BE2C (cell line): ENCODE measurements around the gene FANCC.
"Not testable (repeated sequence)": the region's sequence is repeated elsewhere in the genome, so short reads cannot be mapped to it uniquely, and the experiment has no call there.

Source experiments
- DNase-seq: peaks from one replicate; pipeline ENCODE4 v3.0.0-alpha.2; 2020
- H3K27me3 ChIP-seq: fragments of 250-450 bp; sonication (Bioruptor Pico); 2 replicates; pipeline ENCODE4 v1.5.1; 2020; ENCODE audit warnings: mild to moderate bottlenecking
- H3K36me3 ChIP-seq: fragments of 250-450 bp; sonication (Bioruptor Pico); 2 replicates; pipeline ENCODE4 v1.5.1; 2020; ENCODE audit warnings: mild to moderate bottlenecking
- H3K4me1 ChIP-seq: fragments of 250-450 bp; sonication (Bioruptor Pico); 2 replicates; pipeline ENCODE4 v1.5.1; 2020
- H3K4me3 ChIP-seq: 2 replicates; pipeline ENCODE4 v1.5.1; 2011; ENCODE audit warnings: low read depth, low read length
- H3K9me3 ChIP-seq: fragments of 250-450 bp; sonication (Bioruptor Pico); 2 replicates; pipeline ENCODE4 v1.5.1; 2020
- TF ChIP-seq, protein P1 (sequence below): IDR thresholded peaks from 2 replicates; pipeline ENCODE4 v1.5.1; 2012; ENCODE audit warnings: mild to moderate bottlenecking, low read depth, low read length

Gene FANCC

DNA sequence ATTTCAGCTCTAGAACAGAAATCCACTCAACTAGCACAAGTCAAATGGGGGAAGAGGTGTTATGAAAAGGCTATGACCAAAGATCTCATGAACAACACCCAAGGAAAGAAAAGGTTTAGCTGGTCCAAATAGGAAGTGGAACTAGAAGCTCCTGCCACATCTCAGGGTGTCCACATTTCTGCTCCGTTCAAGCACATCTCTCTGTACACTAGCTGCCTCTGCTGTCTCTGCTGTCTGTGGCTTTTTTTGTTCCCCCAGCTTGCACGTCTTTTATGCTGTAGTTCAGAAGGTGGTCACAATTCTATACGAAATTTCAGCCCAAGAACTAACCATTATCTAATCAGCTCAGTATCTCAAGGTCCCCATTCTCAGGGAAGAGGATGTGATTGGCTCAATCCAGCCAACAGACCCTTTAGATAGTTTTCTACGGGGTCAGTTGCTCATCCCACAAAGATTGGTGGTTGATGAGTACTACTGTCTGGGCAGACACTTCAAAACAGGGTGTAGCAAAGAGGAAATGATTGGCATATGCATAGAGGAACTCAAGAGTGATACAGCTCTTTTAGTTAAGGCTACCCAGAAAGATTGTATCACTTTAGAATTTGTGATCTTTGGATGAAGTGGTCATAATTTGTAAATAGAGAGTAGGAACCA, 44.0 kb downstream of the FANCC start:
- DNase-seq: no peak
- no peaks in the 10 kb centered on the region for H3K9me3 ChIP-seq
- H3K36me3 ChIP-seq: no peaks in the 10 kb centered on the region
- H3K27me3 ChIP-seq: no peaks in the 10 kb centered on the region
- H3K4me1 ChIP-seq: peaks cover 5% of the 10 kb centered on the region
- H3K4me3 ChIP-seq: no peak overlapping the region
- TF ChIP-seq, protein P1, sequence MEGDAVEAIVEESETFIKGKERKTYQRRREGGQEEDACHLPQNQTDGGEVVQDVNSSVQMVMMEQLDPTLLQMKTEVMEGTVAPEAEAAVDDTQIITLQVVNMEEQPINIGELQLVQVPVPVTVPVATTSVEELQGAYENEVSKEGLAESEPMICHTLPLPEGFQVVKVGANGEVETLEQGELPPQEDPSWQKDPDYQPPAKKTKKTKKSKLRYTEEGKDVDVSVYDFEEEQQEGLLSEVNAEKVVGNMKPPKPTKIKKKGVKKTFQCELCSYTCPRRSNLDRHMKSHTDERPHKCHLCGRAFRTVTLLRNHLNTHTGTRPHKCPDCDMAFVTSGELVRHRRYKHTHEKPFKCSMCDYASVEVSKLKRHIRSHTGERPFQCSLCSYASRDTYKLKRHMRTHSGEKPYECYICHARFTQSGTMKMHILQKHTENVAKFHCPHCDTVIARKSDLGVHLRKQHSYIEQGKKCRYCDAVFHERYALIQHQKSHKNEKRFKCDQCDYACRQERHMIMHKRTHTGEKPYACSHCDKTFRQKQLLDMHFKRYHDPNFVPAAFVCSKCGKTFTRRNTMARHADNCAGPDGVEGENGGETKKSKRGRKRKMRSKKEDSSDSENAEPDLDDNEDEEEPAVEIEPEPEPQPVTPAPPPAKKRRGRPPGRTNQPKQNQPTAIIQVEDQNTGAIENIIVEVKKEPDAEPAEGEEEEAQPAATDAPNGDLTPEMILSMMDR: no peak

DNA sequence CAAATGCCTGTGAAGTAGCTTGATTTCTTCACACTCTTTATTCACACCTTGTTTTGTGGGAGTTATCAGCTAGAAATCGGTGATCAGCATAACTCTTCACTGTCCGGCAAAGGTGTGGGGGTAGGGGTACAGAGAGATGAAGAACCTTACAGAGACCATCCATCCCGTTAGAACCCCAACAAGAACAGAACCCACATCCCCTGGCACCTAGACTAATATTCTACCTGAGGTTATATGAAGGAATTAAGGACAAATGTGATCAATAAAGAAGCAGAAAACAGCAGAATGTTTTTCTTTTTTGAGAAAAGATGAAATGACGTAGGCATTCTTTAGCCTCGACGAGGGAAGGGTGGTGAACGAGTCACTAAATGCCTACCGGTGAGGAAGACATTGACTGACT, 44.7 kb downstream of the FANCC start:
- Histone ChIP-seq H3K27me3 (no peaks in the 10 kb centered on the region), H3K4me3 (no peak overlapping the region), H3K36me3 (no peaks in the 10 kb centered on the region), H3K9me3 (no peaks in the 10 kb centered on the region), H3K4me1 (peaks cover 11% of the 10 kb centered on the region)
- TF ChIP-seq, protein P1: no peak
- no peak for DNase-seq

DNA sequence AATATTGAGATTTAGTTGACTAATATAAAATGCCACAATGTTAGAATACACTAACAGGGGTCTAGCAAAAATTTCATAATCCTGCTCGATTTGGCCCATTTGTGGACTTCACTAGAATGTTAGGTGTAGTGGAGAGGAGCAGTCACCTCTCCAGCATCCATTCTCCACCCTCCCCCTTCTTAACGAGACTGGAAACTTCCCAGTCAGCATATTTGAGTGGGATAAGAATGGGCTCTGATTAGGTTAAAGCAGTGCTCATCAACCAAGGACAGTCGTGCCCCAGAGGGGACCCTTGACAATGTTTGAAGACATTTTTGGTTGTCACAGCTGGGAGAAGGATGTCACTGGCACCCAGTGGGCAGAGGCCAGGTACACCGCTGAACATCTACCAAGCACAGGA, 46.7 kb downstream of the FANCC start:
- peaks cover 16% of the 10 kb centered on the region for H3K4me1 ChIP-seq
- no peaks in the 10 kb centered on the region for H3K27me3 ChIP-seq
- no peaks in the 10 kb centered on the region for H3K9me3 ChIP-seq
- H3K4me3 ChIP-seq: no peak overlapping the region
- H3K36me3 ChIP-seq: no peaks in the 10 kb centered on the region
- TF ChIP-seq, protein P1: no peak
- no peak for DNase-seq

DNA sequence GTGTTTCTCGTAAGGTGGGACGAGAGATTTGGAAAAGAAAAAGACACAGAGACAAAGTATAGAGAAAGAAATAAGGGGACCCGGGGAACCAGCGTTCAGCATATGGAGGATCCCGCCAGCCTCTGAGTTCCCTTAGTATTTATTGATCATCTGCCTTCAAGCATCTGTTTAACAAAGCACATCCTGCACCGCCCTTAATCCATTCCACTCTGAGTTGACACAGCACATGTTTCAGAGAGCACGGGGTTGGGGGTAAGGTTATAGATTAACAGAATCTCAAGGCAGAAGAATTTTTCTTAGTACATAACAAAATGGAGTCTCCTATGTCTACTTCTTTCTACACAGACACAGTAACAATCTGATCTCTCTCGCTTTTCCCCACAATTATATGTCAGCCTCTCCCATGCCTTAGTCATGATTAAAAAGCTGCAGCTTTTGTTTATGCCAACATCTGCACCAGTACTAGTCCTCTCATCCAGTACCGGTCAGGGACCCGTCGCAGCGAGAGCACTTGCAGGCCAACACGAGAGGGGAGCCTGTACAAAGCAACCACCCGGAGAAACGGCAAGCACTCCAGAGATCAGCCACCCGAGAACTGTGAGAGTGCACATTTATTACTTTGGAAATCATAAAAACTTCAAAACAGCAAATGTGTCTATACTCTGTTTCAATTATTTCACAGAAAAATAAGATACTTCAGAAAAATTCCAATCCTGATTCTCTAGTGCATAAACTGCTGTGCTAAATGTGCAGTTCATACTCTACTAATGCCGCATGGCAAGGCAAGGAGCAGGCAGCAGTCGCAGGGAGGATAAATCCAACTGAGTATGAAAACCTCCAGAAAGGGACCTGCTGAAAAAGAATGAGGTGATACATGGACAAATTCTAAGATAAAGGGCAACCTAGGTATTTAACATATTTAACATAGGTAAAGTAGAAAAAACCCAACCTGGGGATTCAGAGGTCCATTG, 47.4 kb downstream of the FANCC start:
- H3K4me1 ChIP-seq: peaks cover 19% of the 10 kb centered on the region
- not testable (repeated sequence) for H3K27me3 ChIP-seq, H3K4me3 ChIP-seq, H3K9me3 ChIP-seq, DNase-seq, H3K36me3 ChIP-seq

DNA sequence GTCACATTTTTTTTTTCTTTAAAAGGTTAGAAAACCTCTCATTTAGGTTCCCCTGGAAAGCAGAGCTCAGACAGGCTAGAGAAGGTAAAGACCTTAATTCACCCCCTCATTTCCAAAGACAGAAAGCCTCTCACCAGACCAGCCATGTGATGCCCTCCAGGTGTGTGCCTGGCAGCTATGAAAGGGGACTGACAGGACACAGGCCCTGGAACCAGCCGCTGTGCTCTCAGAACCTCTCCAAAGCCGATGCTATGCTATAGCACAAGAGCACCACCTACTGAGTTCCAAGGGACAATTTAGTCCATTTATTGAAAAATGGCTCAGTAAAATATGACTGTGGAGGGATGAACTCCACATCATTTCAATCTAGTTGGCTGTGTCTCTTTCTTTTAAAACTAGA, 48.8 kb downstream of the FANCC start:
- Histone ChIP-seq H3K9me3 (no peaks in the 10 kb centered on the region), H3K4me1 (peaks cover 20% of the 10 kb centered on the region), H3K4me3 (no peak overlapping the region), H3K36me3 (no peaks in the 10 kb centered on the region), H3K27me3 (no peaks in the 10 kb centered on the region)
- DNase-seq: peak; percentile 91
- TF ChIP-seq, protein P1: peak; percentile 87

DNA sequence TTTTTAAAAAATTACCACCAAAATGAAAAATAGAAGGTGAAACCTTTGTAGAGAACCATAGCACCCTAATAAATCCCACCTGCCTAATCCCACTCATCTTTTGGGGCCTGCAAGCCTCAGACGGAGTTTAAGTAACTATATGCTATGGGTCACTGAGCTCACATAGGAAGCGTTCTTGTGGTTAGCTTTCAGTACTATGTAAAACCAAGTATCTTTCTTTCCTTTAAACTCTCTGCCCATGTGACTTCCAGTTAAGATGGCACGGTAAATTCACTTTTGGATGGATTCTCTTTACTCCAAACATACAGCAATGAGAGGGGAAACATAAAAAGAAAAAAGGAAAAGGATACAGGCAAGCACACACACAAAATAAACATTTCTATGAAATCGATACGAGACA, 50.9 kb downstream of the FANCC start:
- no peaks in the 10 kb centered on the region for H3K9me3 ChIP-seq
- TF ChIP-seq, protein P1: no peak
- DNase-seq: no peak
- H3K36me3 ChIP-seq: no peaks in the 10 kb centered on the region
- no peaks in the 10 kb centered on the region for H3K27me3 ChIP-seq
- H3K4me3 ChIP-seq: no peak overlapping the region
- peaks cover 23% of the 10 kb centered on the region for H3K4me1 ChIP-seq
